HG03280 (cell line): ENCODE measurements around the gene CCSER1.
"Not testable (repeated sequence)": the region's sequence is repeated elsewhere in the genome, so short reads cannot be mapped to it uniquely, and the experiment has no call there.

Experiments
- ATAC-seq: cut with Tn5 transposase; IDR thresholded peaks from one replicate; pipeline ENCODE4 v1.9.1; 2021; ENCODE audit warnings: mild to moderate bottlenecking, moderate library complexity; ENCODE audit not compliant: unreplicated experiment

Gene CCSER1

DNA sequence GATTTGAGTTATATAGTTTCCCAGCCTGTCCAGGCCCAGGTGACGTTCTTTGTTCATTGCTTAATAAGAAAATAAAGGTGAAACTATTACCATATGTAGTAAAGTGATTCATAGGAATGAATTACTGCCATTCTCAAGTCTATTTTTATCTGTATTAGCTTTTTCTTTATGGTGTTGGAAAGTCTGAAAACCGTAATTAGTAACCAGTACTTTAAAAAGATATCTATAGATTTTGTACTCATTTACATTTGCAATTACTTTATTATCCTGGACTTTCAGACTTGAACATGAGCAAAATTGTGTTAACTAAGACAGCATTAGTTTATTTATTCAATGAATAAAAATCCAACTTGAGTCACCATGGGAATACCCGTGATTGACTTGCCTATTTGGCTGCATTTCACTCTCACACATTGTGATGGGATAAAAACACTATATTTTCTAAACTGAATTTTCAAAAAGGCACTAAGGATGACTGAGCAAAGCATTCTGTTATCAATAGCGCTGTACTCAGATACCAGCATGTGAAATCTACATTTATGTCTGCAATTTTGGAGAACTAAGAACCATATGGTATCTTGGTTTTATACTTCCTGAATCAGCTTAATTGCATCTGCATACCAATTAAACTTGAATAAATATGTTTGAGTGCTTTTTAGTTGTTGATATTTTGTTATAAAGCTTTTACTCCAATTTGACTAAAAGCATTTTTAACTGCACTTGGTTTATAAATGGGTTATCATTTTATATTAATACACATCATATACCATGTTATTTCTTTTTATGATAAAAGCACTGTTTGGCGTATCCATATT, 154.6 kb downstream of the CCSER1 start:
- ATAC-seq = no peak

DNA sequence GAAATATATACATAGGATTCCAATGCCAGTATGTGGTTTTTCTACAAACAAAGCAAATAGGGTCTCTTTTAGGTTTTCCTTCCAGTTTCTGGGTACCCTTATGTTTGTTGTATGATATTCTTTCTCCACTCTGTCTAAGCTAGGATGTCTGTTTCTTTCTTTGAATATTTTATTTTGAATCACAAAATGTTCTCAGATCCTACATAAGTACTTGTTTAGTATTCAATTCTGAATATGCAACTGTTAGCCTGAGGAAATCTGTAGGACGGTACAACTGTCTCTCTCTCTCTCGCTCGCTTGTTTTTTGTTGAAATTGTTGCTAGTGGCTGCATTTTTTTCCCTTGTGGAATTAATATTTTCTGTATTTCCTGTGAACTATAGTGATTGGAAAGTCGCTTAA, 163.2 kb downstream of the CCSER1 start:
- ATAC-seq = no peak

DNA sequence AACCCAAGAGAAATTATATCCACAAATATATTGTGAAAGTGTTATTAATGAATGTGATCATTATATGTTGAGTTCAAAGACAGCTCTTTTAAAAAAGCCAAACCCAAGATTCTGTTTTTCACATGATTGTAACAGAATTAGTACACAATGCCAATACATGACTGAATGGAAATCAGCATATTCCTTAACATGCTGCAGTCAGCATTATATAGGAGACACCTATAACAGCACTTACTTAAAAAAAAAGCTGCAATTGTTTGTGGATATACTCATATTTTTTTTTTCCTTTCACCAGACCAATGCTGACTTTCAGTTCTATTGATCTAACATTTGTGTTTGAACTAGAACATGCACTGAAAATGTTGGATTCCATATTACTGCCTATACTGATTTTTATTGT, 165.2 kb downstream of the CCSER1 start:
- no peak for ATAC-seq

DNA sequence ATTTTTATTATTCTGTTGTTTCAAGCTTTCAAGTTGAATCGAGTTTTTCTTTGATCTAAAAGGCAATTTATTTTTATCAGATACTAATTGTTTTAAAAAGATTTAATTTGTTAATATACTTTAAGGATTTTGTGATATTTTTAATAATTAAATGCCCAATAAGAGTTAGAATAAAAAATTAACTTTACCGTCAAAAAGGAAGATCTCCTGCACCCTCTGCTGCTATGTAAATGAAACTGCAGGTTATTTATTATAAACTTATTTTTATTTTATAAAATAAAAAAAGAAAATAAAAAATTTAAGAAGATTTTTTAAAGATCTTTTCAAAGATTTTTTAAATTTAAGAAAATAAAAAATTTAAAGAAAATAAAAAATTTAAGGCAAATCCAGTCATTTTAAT, 166.1 kb downstream of the CCSER1 start:
- ATAC-seq = no peak

DNA sequence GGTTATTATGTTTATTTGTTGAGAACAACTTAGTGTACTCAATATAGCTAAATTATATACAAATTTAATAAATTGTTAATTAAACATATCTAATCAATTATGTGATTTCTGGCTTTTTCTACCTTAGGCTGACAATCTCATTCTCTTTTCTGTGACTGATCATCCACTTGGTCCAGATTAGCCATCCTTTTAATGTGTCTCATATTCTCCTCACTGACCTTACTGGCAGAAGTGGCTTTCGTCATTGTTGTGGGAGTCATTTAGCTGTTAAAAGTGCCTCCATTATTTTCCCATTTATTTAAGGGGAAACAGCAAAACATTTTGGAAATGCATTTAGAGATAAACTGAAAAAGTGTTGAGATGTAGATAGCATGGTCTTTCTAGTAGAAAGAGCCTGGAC, 172.2 kb downstream of the CCSER1 start:
- no peak for ATAC-seq

DNA sequence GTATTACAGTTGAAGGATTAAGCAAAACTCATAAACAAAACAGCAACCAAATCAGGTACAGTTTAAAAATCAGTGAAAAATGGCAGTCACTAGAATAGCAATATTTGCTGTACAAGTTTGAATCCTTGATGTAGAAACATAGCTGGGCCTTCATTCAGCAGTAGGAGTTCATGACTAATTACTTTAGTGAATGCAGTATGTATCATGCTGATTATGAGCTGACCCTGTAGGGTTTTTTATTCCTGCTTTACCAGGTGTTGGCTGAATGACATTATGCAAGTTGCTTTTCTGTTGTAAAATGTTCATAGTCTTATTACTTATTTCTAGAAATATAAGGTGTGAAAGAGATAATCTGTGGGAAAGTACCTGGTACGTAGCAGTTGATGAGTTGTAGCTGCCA, 179.6 kb downstream of the CCSER1 start:
- ATAC-seq = no peak

DNA sequence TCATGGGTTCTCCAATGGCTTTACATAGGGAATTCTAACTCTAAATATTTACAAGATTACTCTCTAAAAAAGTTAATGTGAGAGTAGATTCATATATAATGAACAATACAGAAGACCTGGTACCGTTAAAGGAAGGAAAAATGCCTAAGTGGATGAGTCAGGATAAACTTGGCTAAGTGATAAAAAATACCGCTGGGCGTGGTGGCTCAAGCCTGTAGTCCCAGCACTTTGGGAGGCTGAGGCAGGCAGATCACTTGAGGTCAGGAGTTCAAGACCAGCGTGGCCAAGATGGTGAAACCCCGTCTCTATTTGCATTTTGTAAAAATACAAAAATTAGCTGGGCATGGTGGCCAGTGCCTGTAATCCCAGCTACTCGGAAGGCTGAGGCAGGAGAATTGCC, 189.9 kb downstream of the CCSER1 start:
- ATAC-seq = not testable (repeated sequence)

DNA sequence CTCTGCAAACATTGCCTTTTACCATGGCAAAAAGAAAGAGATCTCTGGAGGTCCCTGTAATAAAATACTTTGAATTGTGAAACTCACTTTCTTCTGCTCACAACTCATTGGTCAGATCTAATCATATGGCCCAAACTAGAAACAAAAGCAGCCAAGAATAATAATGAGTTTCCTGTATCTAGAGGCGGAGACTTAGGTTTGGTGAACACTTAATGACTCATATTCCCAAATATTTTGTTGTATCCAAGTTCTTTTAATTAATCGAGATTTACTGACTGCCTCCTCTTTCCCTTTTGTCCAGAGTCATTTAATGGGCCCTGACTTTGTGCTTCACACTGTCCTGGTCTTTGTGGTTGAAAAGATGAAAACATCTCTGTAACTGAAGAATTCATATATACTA, 190.6 kb downstream of the CCSER1 start:
- ATAC-seq = no peak

DNA sequence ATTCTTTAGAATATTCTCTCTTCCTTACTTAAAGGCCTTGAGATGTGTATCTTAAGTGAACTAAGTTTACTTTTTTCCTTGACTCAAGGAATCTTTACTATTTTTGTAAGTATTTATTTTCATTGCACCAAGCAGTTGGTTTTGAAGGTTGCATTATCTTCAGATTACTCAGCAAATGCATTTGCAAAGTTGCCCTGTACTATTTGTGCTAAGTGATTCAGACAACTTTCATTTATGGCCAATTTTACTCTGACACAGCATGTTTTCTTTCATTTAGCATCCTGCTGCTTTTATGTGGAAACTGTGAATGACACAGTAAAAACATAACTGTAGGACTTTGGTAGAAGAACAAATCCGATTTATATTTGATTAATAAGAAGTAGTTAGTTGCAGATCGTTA, 191.0 kb downstream of the CCSER1 start:
- no peak for ATAC-seq

DNA sequence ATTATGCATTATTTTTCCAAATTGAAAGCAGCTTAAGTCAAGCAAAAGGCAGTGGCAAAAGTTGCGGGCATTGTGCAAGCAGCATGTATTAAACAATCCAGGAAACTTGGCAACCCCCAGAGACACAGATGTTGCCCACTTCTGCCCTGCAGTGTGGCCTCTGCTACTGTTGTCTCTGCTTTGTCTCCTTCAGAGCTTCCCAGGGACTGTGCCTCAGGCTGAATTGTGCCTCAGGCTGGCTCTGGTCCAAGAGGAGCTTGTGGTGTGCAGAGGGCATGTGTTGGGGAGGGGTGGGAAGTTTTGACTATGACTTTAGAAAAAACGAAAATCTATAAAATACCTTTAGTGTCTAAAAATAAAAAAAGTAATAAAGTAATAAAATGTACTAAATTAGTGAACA, 201.4 kb downstream of the CCSER1 start:
- ATAC-seq = no peak

DNA sequence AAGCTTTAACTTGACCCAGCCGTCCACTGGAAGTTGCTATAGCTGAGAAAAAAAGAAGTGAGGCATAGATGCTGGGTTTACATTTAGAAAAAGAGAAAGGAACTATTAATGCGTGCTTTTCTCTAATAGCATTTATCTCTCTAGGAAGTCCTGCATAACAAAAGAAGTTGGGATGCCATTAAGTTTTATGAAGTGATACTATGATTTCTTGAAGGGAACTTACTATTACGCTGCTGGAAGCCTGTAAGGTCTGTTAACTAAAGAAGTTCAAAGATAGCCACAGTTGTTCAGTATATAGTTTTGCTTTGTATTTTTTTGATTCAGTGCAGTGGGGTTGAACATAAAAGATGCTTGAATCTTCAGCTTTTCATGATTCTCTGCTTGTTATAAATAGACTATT, 203.4 kb downstream of the CCSER1 start:
- ATAC-seq = no peak

DNA sequence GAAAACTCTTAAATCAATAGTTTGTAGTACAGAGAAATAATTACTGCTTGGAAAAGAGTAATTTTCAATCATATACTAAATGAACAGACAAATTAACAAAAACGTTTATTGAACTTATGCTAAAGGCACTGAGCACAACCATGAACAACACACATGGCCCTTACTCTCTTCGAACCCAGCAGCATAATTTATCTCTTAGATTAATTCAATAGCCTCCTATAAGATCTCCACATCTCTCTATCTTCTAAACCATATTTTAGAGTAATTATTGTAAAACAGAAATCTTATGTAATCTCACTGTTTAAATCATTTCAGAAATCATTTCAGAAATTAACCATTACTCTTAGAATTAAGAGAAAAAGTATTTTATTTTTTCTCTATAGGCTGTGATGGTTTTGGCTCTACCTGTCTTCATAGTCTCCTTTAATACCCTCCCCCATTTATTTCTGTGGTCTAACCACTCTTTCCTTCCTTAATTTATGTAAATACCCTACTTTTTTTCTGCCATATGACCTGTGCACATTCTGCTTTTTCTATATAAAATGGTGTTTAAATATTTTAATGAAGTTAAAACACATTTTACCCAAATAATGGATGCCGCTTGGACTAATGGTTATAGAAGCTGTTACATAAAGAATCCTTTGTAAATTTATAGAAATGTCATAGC, 218.5 kb downstream of the CCSER1 start:
- ATAC-seq = no peak

DNA sequence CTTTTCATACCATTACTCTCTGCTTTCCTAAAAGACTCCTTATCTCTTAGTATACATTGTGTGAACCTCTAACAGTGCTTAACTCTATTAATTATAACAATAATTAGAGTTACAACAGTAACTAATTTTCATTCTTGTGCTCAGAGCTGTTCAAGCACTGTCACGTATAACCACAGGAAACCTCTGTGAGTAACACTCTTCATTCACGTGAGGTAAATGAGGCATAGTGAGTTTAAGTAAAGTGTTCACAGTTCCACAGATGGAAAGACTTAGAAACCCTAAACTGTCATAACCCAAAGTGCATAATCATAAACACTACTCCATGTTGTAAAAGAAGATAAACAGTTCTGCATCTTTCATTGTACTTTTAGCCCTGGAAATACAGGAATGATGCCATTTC, 222.4 kb downstream of the CCSER1 start:
- no peak for ATAC-seq

DNA sequence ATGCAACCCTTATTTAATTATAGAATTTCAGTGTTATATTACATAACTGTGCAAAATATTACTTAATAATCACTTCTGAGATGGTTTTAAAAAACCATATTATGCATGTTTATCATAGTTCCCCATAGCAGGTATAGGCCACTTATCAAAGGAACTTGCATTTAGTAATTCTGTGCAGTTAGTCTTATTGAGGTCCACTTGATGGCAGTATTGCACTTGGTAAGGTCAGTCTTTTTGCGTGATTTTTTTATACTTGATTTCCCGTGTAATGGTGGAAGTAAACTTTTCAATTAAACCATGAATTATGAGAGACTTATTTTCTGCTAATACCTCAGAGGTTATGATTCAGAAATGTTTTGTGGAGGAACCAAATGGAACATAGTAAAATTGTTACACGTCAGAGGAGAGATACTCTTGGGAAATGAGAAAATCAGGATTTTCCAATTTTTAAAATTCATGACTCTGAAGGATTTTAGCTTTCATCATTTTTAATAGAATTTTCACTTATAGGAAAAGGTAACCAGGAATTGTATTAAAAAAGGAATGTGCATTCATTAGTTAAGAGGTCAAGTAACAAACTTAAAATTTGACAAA, 230.0 kb downstream of the CCSER1 start:
- no peak for ATAC-seq

DNA sequence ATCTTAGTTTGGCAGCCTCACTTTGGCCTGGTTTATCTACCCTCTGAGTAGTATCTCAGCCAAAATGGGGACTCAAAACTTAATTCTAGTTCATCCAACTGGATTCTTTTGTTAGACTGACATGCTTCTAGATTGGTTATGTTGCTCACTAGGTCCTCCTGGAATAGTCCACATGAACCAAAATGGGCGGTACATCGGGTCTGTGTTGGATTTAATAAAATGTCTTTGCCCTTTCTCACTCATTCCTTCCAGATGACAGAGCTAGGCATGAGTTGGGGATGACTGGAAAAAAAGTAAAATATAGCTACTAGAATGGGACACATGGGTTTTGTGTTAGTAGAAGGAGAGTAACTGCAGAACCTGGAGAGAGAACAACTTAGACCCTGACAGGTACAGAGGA, 247.9 kb downstream of the CCSER1 start:
- no peak for ATAC-seq

DNA sequence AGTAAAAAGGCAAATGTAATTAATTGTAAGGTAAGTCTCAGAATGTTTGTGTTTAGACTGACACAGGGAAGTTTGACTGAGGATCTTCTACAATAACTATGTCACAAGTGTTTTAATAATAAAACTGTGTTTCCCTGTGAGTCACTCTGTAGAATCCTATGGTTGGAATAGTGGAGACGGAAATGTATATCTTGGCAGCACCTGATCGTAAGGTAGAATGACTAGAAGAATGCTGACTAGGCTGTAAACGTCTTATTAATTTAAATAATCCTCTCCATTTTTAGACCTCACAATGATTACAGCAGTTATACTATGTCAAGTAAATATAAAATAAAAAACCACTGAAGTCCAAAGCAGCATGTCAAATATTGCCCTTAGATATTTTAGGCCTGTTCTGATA, 266.0 kb downstream of the CCSER1 start:
- ATAC-seq = no peak

DNA sequence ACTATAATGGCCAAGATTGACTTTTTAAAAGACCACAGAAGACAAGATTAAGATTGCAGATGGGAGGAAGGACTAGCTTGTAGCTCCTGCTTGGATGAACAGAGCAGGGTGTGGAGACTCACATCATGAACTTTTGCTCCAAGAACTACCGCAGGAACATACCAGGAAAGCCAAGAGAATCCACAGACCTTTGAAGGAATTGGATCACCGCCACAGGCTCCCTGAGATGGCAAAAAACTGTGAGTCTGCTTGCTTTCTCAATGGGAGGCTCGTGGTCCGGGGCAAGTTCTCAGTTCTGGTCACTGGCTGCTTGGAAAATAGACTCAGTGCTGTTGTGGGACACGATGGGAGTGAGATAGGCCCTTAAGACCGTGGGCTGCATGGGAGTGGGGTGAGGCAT, 276.6 kb downstream of the CCSER1 start:
- ATAC-seq = no peak

DNA sequence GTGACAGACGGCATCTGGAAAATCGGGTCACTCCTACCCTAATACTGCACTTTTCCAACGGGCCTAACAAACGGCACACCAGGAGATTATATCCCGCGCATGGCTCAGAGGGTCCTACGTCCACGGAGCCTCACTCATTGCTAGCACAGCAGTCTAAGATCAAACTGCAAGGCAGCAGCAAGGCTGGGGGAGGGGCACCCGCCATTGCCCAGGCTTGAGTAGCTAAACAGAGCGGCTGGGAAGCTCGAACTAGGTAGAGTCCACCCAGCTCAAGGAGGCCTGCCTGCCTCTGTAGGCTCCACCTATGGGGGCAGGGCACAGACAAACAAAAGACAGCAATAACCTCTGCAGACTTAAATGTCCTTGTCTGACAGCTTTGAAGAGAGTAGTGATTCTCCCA, 280.7 kb downstream of the CCSER1 start:
- not testable (repeated sequence) for ATAC-seq

DNA sequence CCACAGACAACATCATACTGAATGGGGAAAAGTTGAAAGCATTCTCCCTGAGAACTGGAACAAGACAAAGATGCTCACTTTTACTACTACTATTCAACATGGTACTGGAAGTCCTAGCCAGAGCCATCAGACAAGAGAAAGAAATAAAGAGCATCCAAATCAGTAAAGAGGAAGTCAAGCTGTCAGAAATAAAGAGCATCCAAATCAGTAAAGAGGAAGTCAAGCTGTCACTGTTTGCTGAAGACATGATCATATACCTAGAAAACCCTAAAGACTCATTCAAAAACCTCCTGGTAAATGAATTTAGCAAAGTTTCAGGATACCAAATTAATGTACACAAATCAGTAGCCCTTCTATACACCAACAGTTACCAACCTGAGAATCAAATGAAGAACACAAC, 285.6 kb downstream of the CCSER1 start:
- not testable (repeated sequence) for ATAC-seq

DNA sequence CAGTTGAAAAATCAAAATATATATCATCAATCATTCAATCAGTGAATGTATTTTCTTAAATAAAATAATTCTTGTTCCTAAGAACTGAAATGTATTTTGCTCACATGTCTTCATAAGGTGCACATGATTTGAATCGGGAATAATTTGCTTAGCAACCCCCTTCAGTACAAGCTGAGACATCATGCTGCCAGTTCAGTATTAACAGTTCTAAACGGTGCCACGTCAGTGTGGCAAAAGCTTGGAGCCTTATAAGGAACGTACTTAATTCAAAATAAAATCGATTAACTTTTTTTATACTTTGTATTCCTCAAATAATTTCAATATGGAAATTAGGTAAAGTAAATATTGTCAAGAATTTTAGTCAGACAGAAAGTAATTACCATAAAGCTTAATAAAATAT, 287.9 kb downstream of the CCSER1 start:
- ATAC-seq = no peak

DNA sequence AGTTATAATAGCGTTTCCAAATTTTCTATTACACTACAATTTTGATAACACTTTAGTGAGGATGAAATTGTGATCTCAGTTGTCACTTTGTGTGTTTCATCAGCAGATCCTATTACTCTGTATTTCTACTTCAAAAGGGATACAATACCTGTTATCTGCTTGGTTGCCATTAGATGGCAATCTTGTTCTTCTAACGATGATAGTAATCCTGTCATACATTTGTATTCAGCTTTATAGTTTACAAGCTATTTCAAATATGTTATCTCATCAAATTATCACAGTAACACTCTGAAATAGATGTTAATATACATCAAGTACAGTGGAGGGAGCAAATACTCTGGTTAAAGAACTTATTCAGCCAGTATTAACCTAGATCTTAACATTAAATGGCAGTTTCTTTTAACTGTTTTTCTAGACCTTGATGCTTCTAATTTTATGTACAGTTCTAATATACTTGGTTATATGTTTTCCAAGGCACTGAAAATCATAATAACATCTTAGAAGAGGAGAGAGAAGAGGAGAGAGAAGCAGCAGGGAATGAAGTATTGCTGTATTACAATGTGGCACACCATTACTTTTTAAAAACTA, 292.0 kb downstream of the CCSER1 start:
- ATAC-seq = peak; percentile 86

DNA sequence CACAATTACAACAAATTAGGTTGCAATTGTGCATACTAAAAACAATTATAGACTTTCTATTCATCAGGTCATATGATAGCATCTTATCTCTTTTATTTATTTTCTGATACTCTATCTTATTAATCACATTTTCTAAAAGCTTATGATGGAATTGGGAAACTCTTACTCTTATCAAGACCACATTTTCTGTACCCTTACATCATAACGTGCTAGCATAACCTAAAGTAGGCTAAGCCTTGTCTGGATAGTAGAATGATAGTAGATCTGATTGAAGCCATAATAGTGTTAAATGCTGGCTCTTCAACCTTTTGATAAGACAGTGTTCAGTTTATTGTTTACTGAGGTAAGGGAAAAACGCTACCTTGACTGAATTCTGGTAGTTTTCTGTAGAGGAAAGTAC, 294.0 kb downstream of the CCSER1 start:
- no peak for ATAC-seq
